Activated CD8-positive, alpha-beta T cell treated with anti-CD3 and anti-CD28 coated beads, Interleukin-2, amount 10 ng/mL, durations not matched to agents 7 days and 5 days (primary cell): ENCODE measurements around the gene SLC2A4. TPM values are rescaled to one million over a fixed set of nuclear protein-coding genes. Genes with fewer than 3 reads are reported as not detected.

Experiments used
- ATAC-seq: fragments of 150-1000 bp; cut with Tn5 transposase; one replicate; pipeline ENCODE4 v1.10.0; 2021; ENCODE audit warnings: moderate library complexity
- CTCF ChIA-PET: fragments of 350-600 bp; sonication (Branson Sonifier 250); formaldehyde crosslinking; loops from one replicate; lab custom pipeline; 2021; ENCODE audit warnings: antibody characterized with exemption; lab: Charles Lee
- POLR2A ChIA-PET: fragments of 350-600 bp; sonication (Branson Sonifier 250); formaldehyde crosslinking; loops from one replicate; lab custom pipeline; 2021; ENCODE audit warnings: antibody characterized with exemption; lab: Charles Lee
- DNase-seq: peaks from one replicate; pipeline ENCODE4 v3.0.0-alpha.2; 2020
- H3K27ac Mint-ChIP-seq: one replicate; pipeline ENCODE4 v1.8.0; 2021; ENCODE audit warnings: mild to moderate bottlenecking, mixed read lengths
- H3K27me3 Mint-ChIP-seq: one replicate; pipeline ENCODE4 v1.8.0; 2021; ENCODE audit warnings: low read depth, mixed read lengths
- H3K36me3 Mint-ChIP-seq: one replicate; pipeline ENCODE4 v1.8.0; 2021; ENCODE audit warnings: low read depth, mixed read lengths
- H3K4me1 Mint-ChIP-seq: one replicate; pipeline ENCODE4 v1.8.0; 2021; ENCODE audit warnings: low read depth, mixed read lengths
- H3K4me3 Mint-ChIP-seq: one replicate; pipeline ENCODE4 v1.8.0; 2021; ENCODE audit warnings: mild to moderate bottlenecking, mixed read lengths
- H3K9me3 Mint-ChIP-seq: one replicate; pipeline ENCODE4 v1.8.0; 2022; ENCODE audit warnings: mixed read lengths; ENCODE audit not compliant: insufficient read depth
- total RNA-seq, 2 experiments: library from RNA; stranded (reverse); gene quantifications; one replicate each; pipeline ENCODE4 v1.2.3, GENCODE V29; 2021

The SLC2A4 gene
- total RNA-seq, 2 experiments from 2014 or later: not detected

- Mint-ChIP-seq H3K4me3 (no peak overlapping the region), H3K27ac (no peak overlapping the region), H3K36me3 (no peaks in the 10 kb centered on the region), H3K4me1 (peaks cover 30% of the 10 kb centered on the region), H3K27me3 (peaks cover 34% of the 10 kb centered on the region), H3K9me3 (no peaks in the 10 kb centered on the region)
- no peak for ATAC-seq
- no peak for DNase-seq
- POLR2A ChIA-PET: interaction anchor here (1.6 kb wide), 1 partner anchor 10 kb away, joined by 8 read pairs; the partner anchor contains the start of gene SLC2A4
- CTCF ChIA-PET: interaction anchor here (2.2 to 2.9 kb wide), 2 partner anchors 10 to 246 kb away, joined by 4 to 14 read pairs; partner anchors contain the start of gene SLC2A4
Observed at GRCh38 chr17:7292194-7292593, 10.7 kb downstream of the SLC2A4 start.

GRCh38 chr17:7292729-7293128 lies 11.2 kb downstream of the SLC2A4 start:
- Mint-ChIP-seq H3K4me3 (no peak overlapping the region), H3K27me3 (peaks cover 34% of the 10 kb centered on the region), H3K4me1 (peaks cover 30% of the 10 kb centered on the region), H3K27ac (no peak overlapping the region), H3K36me3 (no peaks in the 10 kb centered on the region), H3K9me3 (no peaks in the 10 kb centered on the region)
- DNase-seq (no peak), ATAC-seq (no peak)
- CTCF ChIA-PET: interaction anchor here (0.7 to 2.9 kb wide), 3 partner anchors 11 to 247 kb away, joined by 3 to 14 read pairs (median 4); partner anchors contain the start of gene SLC2A4
- POLR2A ChIA-PET: interaction anchor here (1.6 kb wide), 1 partner anchor 11 kb away, joined by 8 read pairs; the partner anchor contains the start of gene SLC2A4

- Mint-ChIP-seq H3K4me1 (peaks cover 30% of the 10 kb centered on the region), H3K9me3 (no peaks in the 10 kb centered on the region), H3K4me3 (no peak overlapping the region), H3K36me3 (no peaks in the 10 kb centered on the region), H3K27me3 (peaks cover 34% of the 10 kb centered on the region), H3K27ac (no peak overlapping the region)
- no peak for ATAC-seq
- DNase-seq: no peak
- CTCF ChIA-PET: interaction anchor here (0.6 to 2.9 kb wide), 6 partner anchors 11 to 247 kb away, joined by 3 to 14 read pairs (median 4); partner anchors contain the start of gene SLC2A4
- POLR2A ChIA-PET: no interaction called here
Observed at GRCh38 chr17:7293159-7293558, 11.6 kb downstream of the SLC2A4 start.

GRCh38 chr17:7293816-7294613 lies 12.5 kb downstream of the SLC2A4 start:
- Mint-ChIP-seq H3K27me3 (peaks cover 30% of the 10 kb centered on the region), H3K4me3 (peak overlapping the region; percentile 71), H3K4me1 (peaks cover 30% of the 10 kb centered on the region), H3K36me3 (no peaks in the 10 kb centered on the region), H3K27ac (no peak overlapping the region), H3K9me3 (no peaks in the 10 kb centered on the region)
- POLR2A ChIA-PET: no interaction called here
- ATAC-seq (no peak), DNase-seq (peak; percentile 46)
- CTCF ChIA-PET: interaction anchor here (0.6 to 1.2 kb wide), 3 partner anchors 11 to 248 kb away, joined by 3 to 4 read pairs (median 4); no protein-coding TSS in a partner anchor

- POLR2A ChIA-PET: no interaction called here
- Mint-ChIP-seq H3K27ac (no peak within 1 kb of the TSS), H3K4me1 (peaks cover 30% of the 10 kb centered on the region), H3K9me3 (no peaks in the 10 kb centered on the region), H3K4me3 (peak within 1 kb of the TSS; percentile 71), H3K36me3 (no peaks in the 10 kb centered on the region), H3K27me3 (peaks cover 30% of the 10 kb centered on the region)
- CTCF ChIA-PET: no interaction called here
- ATAC-seq (peak; percentile 82), DNase-seq (peak; percentile 85)
Observed at GRCh38 chr17:7294614-7295153, 13.2 kb downstream of the SLC2A4 start, which contains the start of gene YBX2. TSS of gene YBX2 (minus strand) at chr17:7294639. CDS start at chr17:7294500, 139 bp downstream.

GRCh38 chr17:7295230-7296180 lies 14.0 kb downstream of the SLC2A4 start:
- ATAC-seq (no peak), DNase-seq (no peak)
- H3K27ac Mint-ChIP-seq: no peak overlapping the region
- H3K36me3 Mint-ChIP-seq: no peaks in the 10 kb centered on the region
- H3K27me3 Mint-ChIP-seq: peaks cover 36% of the 10 kb centered on the region
- ChIA-PET POLR2A (interaction anchor here (0.9 to 1.3 kb wide), 2 partner anchors 57 to 260 kb away, joined by 3 read pairs; partner anchors contain the start of gene SLC16A13), CTCF (interaction anchor here (1.0 to 4.8 kb wide), 19 partner anchors 7 to 291 kb away, joined by 3 to 81 read pairs (median 6); partner anchors contain the start of genes ACADVL, ACAP1, DLG4 and NEURL4)
- H3K4me1 Mint-ChIP-seq: peaks cover 30% of the 10 kb centered on the region
- H3K9me3 Mint-ChIP-seq: no peaks in the 10 kb centered on the region
- H3K4me3 Mint-ChIP-seq: peak overlapping the region; percentile 71

- Mint-ChIP-seq H3K27me3 (peaks cover 38% of the 10 kb centered on the region), H3K4me3 (peak overlapping the region; percentile 34), H3K4me1 (peaks cover 30% of the 10 kb centered on the region), H3K36me3 (no peaks in the 10 kb centered on the region), H3K9me3 (no peaks in the 10 kb centered on the region), H3K27ac (no peak overlapping the region)
- peak; percentile 71 for DNase-seq
- ChIA-PET POLR2A (interaction anchor here (0.9 to 1.3 kb wide), 3 partner anchors 15 to 261 kb away, joined by 3 read pairs; partner anchors contain the start of gene SLC16A13), CTCF (interaction anchor here (0.6 to 4.8 kb wide), 30 partner anchors 8 to 293 kb away, joined by 3 to 81 read pairs (median 4); partner anchors contain the start of genes ACADVL, ACAP1, DLG4 and GABARAP)
- peak; percentile 27 for ATAC-seq
Observed at GRCh38 chr17:7296189-7296861, 14.8 kb downstream of the SLC2A4 start.

GRCh38 chr17:7304179-7304578 lies 22.7 kb downstream of the SLC2A4 start:
- ATAC-seq (no peak), DNase-seq (no peak)
- Mint-ChIP-seq H3K4me3 (no peak overlapping the region), H3K36me3 (peaks cover 11% of the 10 kb centered on the region), H3K9me3 (no peaks in the 10 kb centered on the region), H3K4me1 (peaks cover 12% of the 10 kb centered on the region), H3K27ac (no peak overlapping the region), H3K27me3 (peaks cover 11% of the 10 kb centered on the region)
- ChIA-PET POLR2A (no interaction called here), CTCF (interaction anchor here (2.5 kb wide), 1 partner anchor 8 kb away, joined by 14 read pairs; no protein-coding TSS in a partner anchor)

- peaks cover 38% of the 10 kb centered on the region for H3K4me1 Mint-ChIP-seq
- ATAC-seq (peak; percentile 86), DNase-seq (peak; percentile 100)
- peak within 1 kb of the TSS; percentile 99 for H3K27ac Mint-ChIP-seq
- peak within 1 kb of the TSS; percentile 93 for H3K4me3 Mint-ChIP-seq
- H3K27me3 Mint-ChIP-seq: peaks cover under 1% of the 10 kb centered on the region
- POLR2A ChIA-PET: interaction anchor here (0.6 kb wide), 1 partner anchor 29 kb away, joined by 3 read pairs; the partner anchor contains the start of gene ACAP1
- CTCF ChIA-PET: interaction anchor here (2.5 kb wide), 1 partner anchor 11 kb away, joined by 14 read pairs; no protein-coding TSS in a partner anchor
- H3K36me3 Mint-ChIP-seq: peaks cover 38% of the 10 kb centered on the region
- H3K9me3 Mint-ChIP-seq: no peaks in the 10 kb centered on the region
Observed at GRCh38 chr17:7306911-7307685, 25.6 kb downstream of the SLC2A4 start, which contains the start of gene EIF5A. TSS of gene EIF5A (plus strand) at chr17:7307628. CDS start at chr17:7309636, 2,008 bp downstream.
